GM08714 (cell line): ENCODE results near the gene TBX6.
"Not testable (repeated sequence)": the region's sequence is repeated elsewhere in the genome, so short reads cannot be mapped to it uniquely, and the experiment has no call there.

Source experiments
- H3K4me3 ChIP-seq: fragments of 200-500 bp; sonication (Bioruptor generic); 2 replicates; pipeline ENCODE4 v1.5.1; 2014; ENCODE audit warnings: mild to moderate bottlenecking, low read length, inconsistent platforms
- ZNF274 ChIP-seq: IDR thresholded peaks from 2 replicates; pipeline ENCODE4 v1.6.1; 2012; ENCODE audit warnings: mild to moderate bottlenecking, low read depth, low read length

TBX6 gene, protein sequence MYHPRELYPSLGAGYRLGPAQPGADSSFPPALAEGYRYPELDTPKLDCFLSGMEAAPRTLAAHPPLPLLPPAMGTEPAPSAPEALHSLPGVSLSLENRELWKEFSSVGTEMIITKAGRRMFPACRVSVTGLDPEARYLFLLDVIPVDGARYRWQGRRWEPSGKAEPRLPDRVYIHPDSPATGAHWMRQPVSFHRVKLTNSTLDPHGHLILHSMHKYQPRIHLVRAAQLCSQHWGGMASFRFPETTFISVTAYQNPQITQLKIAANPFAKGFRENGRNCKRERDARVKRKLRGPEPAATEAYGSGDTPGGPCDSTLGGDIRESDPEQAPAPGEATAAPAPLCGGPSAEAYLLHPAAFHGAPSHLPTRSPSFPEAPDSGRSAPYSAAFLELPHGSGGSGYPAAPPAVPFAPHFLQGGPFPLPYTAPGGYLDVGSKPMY

GRCh38 chr16:30091474-30092372 is at the start of gene TBX6:
TBX6 (minus strand) TSS chr16:30091924; CDS start chr16:30091193, 731 bp downstream.
- no peak for TF ChIP-seq ZNF274
- peak within 1 kb of the TSS; percentile 65; the same call in 1 of the 2 replicates for H3K4me3 ChIP-seq

GRCh38 chr16:30139583-30140481 is 48.1 kb upstream of the TBX6 start:
- no peak overlapping the region for H3K4me3 ChIP-seq
- no peak for TF ChIP-seq ZNF274

DNA sequence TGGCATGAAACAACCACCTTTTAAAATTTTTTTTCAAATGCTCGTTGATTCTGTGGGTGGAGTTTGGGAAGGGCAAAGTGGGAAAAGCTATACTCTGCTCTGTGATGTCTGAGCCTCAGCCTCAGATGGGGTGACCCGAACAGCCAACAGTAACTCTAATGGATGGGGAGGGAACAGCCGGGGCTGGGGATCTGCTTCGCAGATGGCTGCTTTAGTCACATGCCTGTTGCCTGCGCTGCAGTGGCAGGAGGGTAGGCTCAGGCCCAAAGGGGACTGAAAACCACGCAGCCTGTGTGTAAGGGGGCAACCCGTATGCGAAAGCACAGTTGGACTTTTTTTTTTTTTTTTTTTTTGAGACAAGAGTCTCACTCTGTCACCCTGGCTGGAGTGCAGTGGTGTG is 46.2 kb upstream of the TBX6 start:
- H3K4me3 ChIP-seq = no peak overlapping the region
- TF ChIP-seq ZNF274 = no peak

GRCh38 chr16:30136971-30137605 is 45.4 kb upstream of the TBX6 start:
- H3K4me3 ChIP-seq = no peak overlapping the region
- no peak for TF ChIP-seq ZNF274

GRCh38 chr16:30132591-30132990 is 40.9 kb upstream of the TBX6 start:
- H3K4me3 ChIP-seq = no peak overlapping the region
- no peak for TF ChIP-seq ZNF274

- TF ChIP-seq ZNF274 = no peak
- H3K4me3 ChIP-seq = no peak overlapping the region
Observed at GRCh38 chr16:30131869-30132475, 40.2 kb upstream of the TBX6 start.

DNA sequence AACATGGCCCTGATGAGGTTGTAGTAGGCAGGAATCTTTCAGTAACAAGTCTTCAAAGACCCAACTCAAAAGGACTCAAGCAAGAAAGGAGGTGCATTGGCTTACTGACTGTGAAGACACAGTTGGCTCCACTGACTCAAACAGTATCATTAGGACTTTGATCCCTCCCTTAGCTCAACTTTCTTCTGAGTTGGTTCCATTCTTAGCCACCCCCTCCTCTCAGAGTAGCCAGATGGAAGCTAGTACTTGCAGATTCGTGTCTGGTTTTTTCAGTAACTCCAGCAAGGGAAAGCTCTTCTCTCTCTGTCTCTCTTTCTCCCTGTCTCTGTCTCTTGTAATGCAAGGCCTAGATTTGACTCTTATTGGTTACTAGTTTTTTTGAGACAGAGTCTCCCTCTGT is 36.3 kb upstream of the TBX6 start:
- no peak for TF ChIP-seq ZNF274
- H3K4me3 ChIP-seq = no peak overlapping the region

DNA sequence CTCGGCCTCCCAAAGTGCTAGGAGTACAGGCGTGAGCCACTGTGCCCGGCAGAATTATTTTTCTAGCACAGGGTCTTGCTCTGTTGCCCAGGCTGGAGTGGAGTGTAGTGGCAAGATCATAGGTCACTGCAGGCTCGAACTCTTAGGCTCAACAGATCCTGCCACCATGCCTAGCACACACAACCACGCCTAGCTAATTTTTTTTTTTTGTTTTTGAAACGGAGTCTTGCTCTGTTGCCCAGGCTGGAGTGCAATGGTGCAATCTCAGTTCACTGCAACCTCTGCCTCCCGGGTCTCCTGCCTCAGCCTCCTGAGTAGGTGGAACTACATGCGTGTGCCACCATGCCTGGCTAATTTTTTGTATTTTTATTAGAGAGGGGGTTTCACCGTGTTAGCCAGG is 34.0 kb upstream of the TBX6 start:
- not testable (repeated sequence) for H3K4me3 ChIP-seq

- TF ChIP-seq ZNF274 = no peak
- no peak overlapping the region for H3K4me3 ChIP-seq
Observed at GRCh38 chr16:30124985-30125379, 33.3 kb upstream of the TBX6 start.

DNA sequence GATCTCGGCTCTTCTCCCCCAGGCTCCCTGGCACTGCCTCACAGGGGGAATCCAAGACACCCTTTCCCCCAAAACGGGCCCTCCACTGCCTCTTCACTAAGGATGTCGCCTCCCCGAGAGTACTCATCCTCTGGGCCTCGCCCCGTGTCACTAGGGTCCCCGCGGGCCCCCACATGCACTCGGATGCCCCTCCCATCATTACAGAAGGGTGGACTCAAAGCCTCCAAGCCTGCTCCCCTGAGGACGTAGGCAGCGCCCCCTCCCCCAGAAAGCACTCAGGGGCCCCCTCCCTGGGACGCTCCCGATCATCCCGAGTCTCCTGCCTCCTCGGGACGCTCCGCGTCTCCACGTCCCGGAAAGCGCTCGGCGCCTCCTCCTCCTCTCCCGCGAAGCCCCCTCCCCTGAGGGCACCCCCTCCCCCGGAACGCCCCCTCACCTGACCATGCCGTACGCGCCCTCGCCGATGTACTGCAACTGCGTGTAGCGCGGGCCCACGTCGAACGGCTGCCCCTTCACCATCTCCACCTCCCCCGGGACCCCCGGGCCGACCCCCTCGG is 31.0 kb upstream of the TBX6 start:
- no peak for TF ChIP-seq ZNF274
- H3K4me3 ChIP-seq = peak overlapping the region; percentile 80

- no peak for TF ChIP-seq ZNF274
- H3K4me3 ChIP-seq = peak overlapping the region; percentile 80; the same call in 1 of the 2 replicates
Observed at GRCh38 chr16:30121741-30122571, 30.2 kb upstream of the TBX6 start.
